Trophoblast cell (in vitro differentiated cells and primary cell): ENCODE results near the gene MPZL1.

ENCODE experiments used
- DNase-seq, 2 donors: peaks; one replicate each; pipeline ENCODE4 v3.0.0-alpha.2; 2016
- H2AFZ ChIP-seq: 2 replicates; pipeline ENCODE4 v1.6.1; 2013; ENCODE audit warnings: low read length, moderate library complexity, mild to moderate bottlenecking; ENCODE audit not compliant: insufficient read depth, poor library complexity
- H2AK5ac ChIP-seq: 2 replicates; pipeline ENCODE4 v1.6.1; 2013; ENCODE audit warnings: mild to moderate bottlenecking, low read length
- H2BK120ac ChIP-seq: 2 replicates; pipeline ENCODE4 v1.6.1; 2013; ENCODE audit warnings: low read length, mild to moderate bottlenecking, moderate library complexity; ENCODE audit not compliant: insufficient read depth, poor library complexity
- H2BK12ac ChIP-seq: 2 replicates; pipeline ENCODE4 v1.6.1; 2013; ENCODE audit warnings: mild to moderate bottlenecking, low read length, moderate library complexity
- H2BK5ac ChIP-seq: 2 replicates; pipeline ENCODE4 v1.6.1; 2013; ENCODE audit warnings: low read length, low read depth, moderate library complexity, mild to moderate bottlenecking; ENCODE audit not compliant: poor library complexity
- H3K14ac ChIP-seq: 2 replicates; pipeline ENCODE4 v1.6.1; 2013; ENCODE audit warnings: mild to moderate bottlenecking, low read length
- H3K18ac ChIP-seq: 2 replicates; pipeline ENCODE4 v1.6.1; 2013; ENCODE audit warnings: mild to moderate bottlenecking, low read length
- H3K23ac ChIP-seq: 2 replicates; pipeline ENCODE4 v1.6.1; 2013; ENCODE audit warnings: low read length
- H3K27ac ChIP-seq: 2 replicates; pipeline ENCODE4 v1.5.1; 2013; ENCODE audit warnings: low read depth, mild to moderate bottlenecking, inconsistent platforms, low read length, moderate library complexity
- H3K27me3 ChIP-seq: 2 replicates; pipeline ENCODE4 v1.6.1; 2013; ENCODE audit warnings: inconsistent platforms, mild to moderate bottlenecking, low read length, moderate library complexity; ENCODE audit not compliant: insufficient read depth
- H3K36me3 ChIP-seq, 2 experiments: 1 replicate in 1 of 2; 2 replicates in 1 of 2; pipeline ENCODE4 v1.6.1; 2013; ENCODE audit warnings: low read length in 2 of 2, mild to moderate bottlenecking in 2 of 2, moderate library complexity in 1 of 2; ENCODE audit not compliant: insufficient read depth in 2 of 2, control insufficient read depth in 1 of 2
- H3K4ac ChIP-seq: 2 replicates; pipeline ENCODE4 v1.6.1; 2013; ENCODE audit warnings: low read depth, mild to moderate bottlenecking, low read length, moderate library complexity
- H3K4me1 ChIP-seq, 2 experiments: 1 replicate in 1 of 2; 2 replicates in 1 of 2; pipeline ENCODE4 v1.6.1; 2013; ENCODE audit warnings: low read length in 2 of 2, mild to moderate bottlenecking in 2 of 2, moderate library complexity in 1 of 2; ENCODE audit not compliant: insufficient read depth in 2 of 2, control insufficient read depth in 1 of 2
- H3K4me2 ChIP-seq: 2 replicates; pipeline ENCODE4 v1.6.1; 2013; ENCODE audit warnings: inconsistent platforms, mild to moderate bottlenecking, low read length, moderate library complexity
- H3K4me3 ChIP-seq: 2 replicates; pipeline ENCODE4 v1.5.1; 2013; ENCODE audit warnings: mild to moderate bottlenecking, low read depth, low read length, inconsistent platforms
- H3K79me1 ChIP-seq: one replicate; pipeline ENCODE4 v1.6.1; 2013; ENCODE audit warnings: low read length
- H3K79me2 ChIP-seq: 2 replicates; pipeline ENCODE4 v1.6.1; 2013; ENCODE audit warnings: low read length, mild to moderate bottlenecking; ENCODE audit not compliant: control insufficient read depth, insufficient read depth, poor library complexity
- H3K9ac ChIP-seq: 2 replicates; pipeline ENCODE4 v1.6.1; 2013; ENCODE audit warnings: mild to moderate bottlenecking, low read length
- H3K9me3 ChIP-seq: 2 replicates; pipeline ENCODE4 v1.6.1; 2013; ENCODE audit warnings: low read depth, mild to moderate bottlenecking, control low read depth, inconsistent platforms, low read length; ENCODE audit not compliant: insufficient read depth
- H4K12ac ChIP-seq: 2 replicates; pipeline ENCODE4 v1.6.1; 2013; ENCODE audit warnings: low read depth, mild to moderate bottlenecking, low read length, moderate library complexity
- H4K8ac ChIP-seq: 2 replicates; pipeline ENCODE4 v1.6.1; 2013; ENCODE audit warnings: low read depth, mild to moderate bottlenecking, low read length, moderate library complexity
- H4K91ac ChIP-seq: one replicate; pipeline ENCODE4 v1.6.1; 2013; ENCODE audit warnings: low read depth, mild to moderate bottlenecking, low read length, moderate library complexity
- WGBS: extraction: QIAGEN DNeasy Blood & Tissue Kit; methylation state at CpG from one replicate; pipeline ENCODE4 v1.1.7; 2013; ENCODE audit warnings: missing lambda C conversion rate; ENCODE audit not compliant: insufficient read length, insufficient coverage; ENCODE audit errors: extremely low coverage; 5-methylcytosine and 5-hydroxymethylcytosine counted together

MPZL1 gene

DNA sequence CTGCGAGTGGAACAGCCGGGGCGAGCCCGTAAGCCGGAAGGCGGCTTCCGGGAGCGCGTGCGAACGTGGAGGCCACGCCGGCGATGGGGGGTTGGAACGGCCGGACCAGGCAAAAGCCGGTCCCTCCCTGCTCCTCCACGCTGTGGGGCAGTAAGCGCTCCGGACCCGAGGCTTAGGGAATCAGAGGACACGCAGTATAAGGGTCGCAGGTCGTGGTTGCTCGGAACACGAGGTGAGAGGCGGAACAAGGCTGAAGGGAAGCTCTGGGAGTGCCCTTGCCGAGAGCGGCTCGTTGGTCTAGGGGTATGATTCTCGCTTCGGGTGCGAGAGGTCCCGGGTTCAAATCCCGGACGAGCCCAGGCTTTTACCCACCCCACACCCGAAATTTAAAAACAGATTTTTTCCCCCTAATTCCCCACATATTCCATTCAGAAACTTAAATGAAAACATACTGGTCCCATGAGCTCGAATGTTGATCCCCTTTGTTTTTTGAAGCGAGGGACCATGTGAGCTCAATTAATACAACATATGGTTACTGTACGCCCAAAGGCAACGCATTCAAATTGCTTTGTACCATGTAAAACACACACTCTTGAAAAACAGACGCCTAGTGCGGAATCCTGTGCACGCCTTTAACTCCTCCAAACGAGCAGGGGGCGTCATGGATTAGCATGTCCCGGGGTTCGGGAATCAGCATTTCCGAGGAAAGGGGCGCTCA is 7.2 kb upstream of the MPZL1 start:
- Histone ChIP-seq H2BK5ac (peak overlapping the region; percentile 91), H3K9ac (peak overlapping the region; percentile 71), H4K91ac (peak overlapping the region; percentile 91), H4K12ac (peak overlapping the region; percentile 86), H3K9me3 (no peaks in the 10 kb centered on the region), H3K27me3 (no peaks in the 10 kb centered on the region), H3K79me2 (peaks cover 6% of the 10 kb centered on the region), H4K8ac (peak overlapping the region; percentile 92), H3K18ac (peak overlapping the region; percentile 98), H3K4me1 (peaks cover 14 to 15% of the 10 kb centered on the region in 2 experiments), H2AFZ (peak overlapping the region; percentile 92), H3K4me3 (peak overlapping the region; percentile 86), H3K79me1 (peaks cover 25% of the 10 kb centered on the region), H3K27ac (peak overlapping the region; percentile 85), H3K4ac (no peak overlapping the region), H2AK5ac (no peak overlapping the region), H3K23ac (no peak overlapping the region), H3K14ac (peak overlapping the region; percentile 96), H2BK120ac (peak overlapping the region; percentile 89), H2BK12ac (peak overlapping the region; percentile 88), H3K36me3 (no peaks in the 10 kb centered on the region), H3K4me2 (peak overlapping the region; percentile 74)
- WGBS, result no CpG with 5 or more reads among the region's 50 CpGs
- DNase-seq, result peak; percentile 87 to 95

DNA sequence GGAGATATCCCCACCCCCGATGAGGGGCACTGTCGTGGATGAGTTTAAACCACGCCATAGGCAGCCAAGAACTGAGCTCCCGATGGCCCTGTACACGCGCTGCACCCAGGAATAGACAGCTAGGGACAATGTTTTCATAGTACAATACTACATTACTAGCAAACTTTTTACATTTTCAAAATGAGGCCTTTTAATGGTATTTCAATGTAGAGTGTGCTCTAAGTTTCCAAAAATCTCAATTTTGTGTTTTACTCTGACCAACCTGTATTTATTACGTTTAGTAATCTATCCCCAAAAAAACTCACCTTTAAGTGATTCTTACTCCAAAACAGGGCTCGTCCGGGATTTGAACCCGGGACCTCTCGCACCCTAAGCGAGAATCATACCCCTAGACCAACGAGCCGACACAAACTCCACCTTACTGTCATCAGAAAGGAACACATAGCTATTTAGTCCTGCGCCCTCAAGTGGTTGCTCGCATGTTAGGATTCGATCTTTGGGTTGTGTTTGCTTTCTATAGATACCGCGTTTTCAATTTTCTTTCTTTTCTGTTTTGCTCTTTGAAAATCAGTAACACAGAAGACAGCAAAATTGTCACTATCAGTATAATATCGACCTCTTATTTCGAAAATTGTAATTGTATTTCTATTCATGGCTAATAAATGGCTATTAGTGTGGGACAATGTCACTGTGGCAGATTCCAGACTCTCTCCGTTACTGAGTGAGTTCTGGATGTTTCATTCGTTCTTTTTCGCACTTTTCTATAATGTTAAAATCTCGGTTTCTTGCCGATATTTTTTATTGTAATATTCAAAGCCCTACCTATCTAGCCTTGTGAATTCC is 6.4 kb upstream of the MPZL1 start:
- Histone ChIP-seq H3K79me2 (peaks cover 9% of the 10 kb centered on the region), H3K79me1 (peaks cover 31% of the 10 kb centered on the region), H3K27ac (peak overlapping the region; percentile 73), H2AK5ac (no peak overlapping the region), H3K18ac (no peak overlapping the region), H3K14ac (peak overlapping the region; percentile 16), H2BK5ac (peak overlapping the region; percentile 52), H4K91ac (peak overlapping the region; percentile 23), H3K27me3 (no peaks in the 10 kb centered on the region), H2BK12ac (peak overlapping the region; percentile 42), H3K4me1 (peaks cover 14 to 21% of the 10 kb centered on the region in 2 experiments), H3K23ac (no peak overlapping the region), H2BK120ac (peak overlapping the region; percentile 54), H4K8ac (peak overlapping the region; percentile 55), H3K36me3 (no peaks in the 10 kb centered on the region), H4K12ac (peak overlapping the region; percentile 29), H2AFZ (peak overlapping the region; percentile 34), H3K4ac (no peak overlapping the region), H3K9ac (peak overlapping the region; percentile 44), H3K9me3 (no peaks in the 10 kb centered on the region), H3K4me2 (peak overlapping the region; percentile 64), H3K4me3 (peak overlapping the region; percentile 63)
- no CpG with 5 or more reads among the region's 26 CpGs for WGBS
- DNase-seq, result peak; percentile 87 to 97

DNA sequence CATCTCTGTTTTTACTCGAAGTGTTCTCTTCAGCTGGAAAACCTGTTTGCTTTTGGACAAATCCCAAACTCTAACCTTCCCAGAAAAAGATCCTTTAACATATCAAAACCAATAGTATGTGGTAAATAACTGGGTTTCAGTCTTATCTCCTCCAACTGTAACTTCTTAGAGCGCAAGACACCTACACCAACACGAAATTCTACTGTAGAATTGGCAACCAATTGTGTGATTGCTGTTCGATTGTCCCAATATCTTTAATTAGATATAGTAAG is 5.8 kb upstream of the MPZL1 start:
- Histone ChIP-seq H2AK5ac (no peak overlapping the region), H2BK120ac (no peak overlapping the region), H3K14ac (no peak overlapping the region), H3K9ac (no peak overlapping the region), H3K27me3 (no peaks in the 10 kb centered on the region), H4K12ac (no peak overlapping the region), H3K4me2 (peak overlapping the region; percentile 62), H4K8ac (no peak overlapping the region), H3K23ac (no peak overlapping the region), H3K4me3 (no peak overlapping the region), H3K79me2 (peaks cover 12% of the 10 kb centered on the region), H3K9me3 (no peaks in the 10 kb centered on the region), H3K27ac (peak overlapping the region; percentile 73), H3K4me1 (peaks cover 17 to 23% of the 10 kb centered on the region in 2 experiments), H2BK12ac (no peak overlapping the region), H3K4ac (no peak overlapping the region), H4K91ac (no peak overlapping the region), H3K36me3 (no peaks in the 10 kb centered on the region), H2BK5ac (no peak overlapping the region), H3K79me1 (peaks cover 35% of the 10 kb centered on the region), H3K18ac (no peak overlapping the region), H2AFZ (no peak overlapping the region)
- DNase-seq, result no peak
- no CpG with 5 or more reads among the region's 4 CpGs for WGBS

DNA sequence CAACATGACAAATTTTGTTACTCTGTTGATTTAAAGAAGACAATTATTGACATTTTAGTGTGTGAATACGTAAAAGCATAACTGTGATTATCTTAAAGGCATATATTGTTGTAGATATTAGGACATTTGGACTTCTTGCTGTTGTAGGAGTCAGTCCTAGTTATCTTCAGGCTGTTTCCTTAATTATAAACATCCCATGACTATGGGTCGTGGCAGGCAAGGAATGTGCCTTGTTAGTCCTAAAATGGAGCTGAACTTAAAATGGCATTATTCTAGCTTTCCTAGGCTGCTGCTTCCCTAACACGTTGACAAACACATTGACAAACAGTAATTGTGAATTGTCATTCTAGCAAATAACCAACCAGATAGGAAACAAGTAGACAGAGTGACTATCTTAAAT is 4.4 kb upstream of the MPZL1 start:
- Histone ChIP-seq H3K14ac (no peak overlapping the region), H2BK5ac (no peak overlapping the region), H3K9me3 (no peaks in the 10 kb centered on the region), H3K4me1 (peaks cover 17 to 24% of the 10 kb centered on the region in 2 experiments), H3K4ac (peak overlapping the region; percentile 48), H4K8ac (no peak overlapping the region), H4K91ac (no peak overlapping the region), H2BK120ac (peak overlapping the region; percentile 92), H3K9ac (no peak overlapping the region), H3K36me3 (no peaks in the 10 kb centered on the region), H2BK12ac (no peak overlapping the region), H3K79me2 (peaks cover 24% of the 10 kb centered on the region), H3K27me3 (no peaks in the 10 kb centered on the region), H3K4me3 (no peak overlapping the region), H3K18ac (no peak overlapping the region), H4K12ac (no peak overlapping the region), H2AK5ac (no peak overlapping the region), H3K27ac (peak overlapping the region; percentile 92), H2AFZ (no peak overlapping the region), H3K4me2 (no peak overlapping the region), H3K23ac (no peak overlapping the region), H3K79me1 (peaks cover 47% of the 10 kb centered on the region)
- WGBS, result no CpG with 5 or more reads among the region's 3 CpGs
- DNase-seq, result peak; percentile 69 to 77
